ENCODE data around the gene RAB33B. TPM values are rescaled to one million over a fixed set of nuclear protein-coding genes. Genes with fewer than 3 reads are reported as not detected.

The RAB33B gene
- total RNA-seq: 17.3 and 17.9 TPM in 2 replicates

GRCh38 chr4:139454111-139455045 lies at the start of gene RAB33B:
TSS of gene RAB33B (plus strand) at chr4:139454121. CDS start at chr4:139454196, 75 bp downstream.

Other genes with a start within 250 kb of the RAB33B start
- 15.4 and 32.9 TPM in 2 replicates for gene MGARP, start 173.9 kb upstream of the RAB33B start, total RNA-seq
- gene NAA15, start 152.6 kb upstream of the RAB33B start, total RNA-seq: 32.2 and 33.8 TPM in 2 replicates
- 59.0 and 84.3 TPM in 2 replicates for gene NDUFC1, start 151.6 kb upstream of the RAB33B start, total RNA-seq
- gene SETD7, start 102.1 kb downstream of the RAB33B start, total RNA-seq: 51.7 and 70.7 TPM in 2 replicates
- gene MGST2, start 211.7 kb downstream of the RAB33B start, total RNA-seq: 51.0 and 69.4 TPM in 2 replicates